GM19043 (cell line): ENCODE data around the gene CHST12.
"Not testable (repeated sequence)": the region's sequence is repeated elsewhere in the genome, so short reads cannot be mapped to it uniquely, and the experiment has no call there.

Experiments used
- ATAC-seq: cut with Tn5 transposase; IDR thresholded peaks from one replicate; pipeline ENCODE4 v1.9.1; 2021; ENCODE audit warnings: low read depth; ENCODE audit not compliant: unreplicated experiment

CHST12 gene

GRCh38 chr7:2377492-2377891 lies 25.9 kb upstream of the CHST12 start:
- ATAC-seq = not testable (repeated sequence)

DNA sequence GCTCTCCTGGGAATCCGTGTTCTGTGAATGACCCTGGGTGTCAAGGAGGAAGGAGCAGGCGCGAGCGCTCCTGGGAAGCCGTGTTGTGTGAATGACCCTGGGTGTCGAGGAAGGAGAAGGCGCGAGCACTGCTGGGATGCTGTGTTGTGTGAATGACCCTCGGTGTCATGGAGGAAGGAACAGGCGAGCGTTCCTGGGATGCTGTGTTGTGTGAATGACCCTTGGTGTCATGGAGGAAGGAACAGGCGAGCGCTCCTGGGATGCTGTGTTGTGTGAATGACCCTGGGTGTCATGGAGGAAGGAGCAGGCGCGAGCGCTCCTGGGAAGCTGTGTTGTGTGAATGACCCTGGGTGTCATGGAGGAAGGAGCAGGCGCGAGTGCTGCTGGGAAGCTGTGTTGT lies 25.3 kb upstream of the CHST12 start:
- not testable (repeated sequence) for ATAC-seq

GRCh38 chr7:2379161-2379560 lies 24.2 kb upstream of the CHST12 start:
- no peak for ATAC-seq

DNA sequence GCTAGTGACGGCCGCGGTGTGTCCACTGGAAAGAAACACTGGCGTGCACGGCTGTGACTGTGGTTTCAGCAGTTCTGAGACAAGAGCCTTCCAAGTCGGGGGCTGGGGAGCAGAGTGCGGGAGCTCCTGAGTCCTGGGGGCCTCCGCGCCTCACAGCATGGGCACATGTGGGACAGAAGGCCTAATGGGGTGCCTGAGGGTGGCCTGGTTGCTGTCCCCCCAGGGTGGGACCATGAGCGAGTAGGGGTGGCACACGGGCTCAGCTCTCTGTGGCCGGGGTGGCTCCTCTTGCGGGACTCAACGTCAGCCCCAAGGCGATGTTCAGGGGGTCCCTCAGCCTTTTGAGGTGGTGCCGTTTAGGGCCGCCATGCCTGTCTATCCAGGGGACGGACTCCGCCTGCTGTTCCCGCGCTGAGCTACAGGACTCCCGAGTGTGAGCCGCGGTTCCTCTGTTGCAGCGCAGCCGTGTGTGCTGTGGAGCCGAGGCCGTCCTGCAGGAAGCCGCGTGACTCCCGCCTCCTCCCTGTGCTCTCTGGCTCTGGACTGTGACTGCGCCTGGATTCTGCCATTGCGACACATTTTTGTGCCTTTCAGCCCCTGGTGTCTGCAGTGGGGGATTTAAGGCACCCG lies 23.5 kb upstream of the CHST12 start:
- no peak for ATAC-seq

DNA sequence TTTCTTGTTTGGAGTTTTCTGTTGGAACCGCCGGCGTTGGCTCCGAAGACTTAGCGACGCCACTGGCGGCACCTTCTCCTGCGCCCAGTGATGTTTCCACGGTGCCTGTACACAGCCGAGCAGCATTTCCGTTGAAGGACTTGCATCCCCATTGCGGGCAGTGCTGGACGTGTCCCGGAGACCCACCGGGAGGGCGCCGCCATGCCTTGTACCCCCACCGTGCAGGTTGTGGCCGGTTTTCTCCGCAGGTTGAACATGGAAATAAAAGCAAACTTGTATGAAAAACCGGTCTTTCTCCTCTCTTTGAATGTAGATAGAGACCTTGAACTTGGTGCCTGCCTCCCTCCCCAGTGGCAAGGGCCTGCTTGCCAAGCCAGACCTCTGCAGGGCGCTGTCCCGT lies 22.9 kb upstream of the CHST12 start:
- ATAC-seq = no peak

- no peak for ATAC-seq
These were observed 22.2 kb upstream of the CHST12 start for GRCh38 chr7:2381227-2381626.

DNA sequence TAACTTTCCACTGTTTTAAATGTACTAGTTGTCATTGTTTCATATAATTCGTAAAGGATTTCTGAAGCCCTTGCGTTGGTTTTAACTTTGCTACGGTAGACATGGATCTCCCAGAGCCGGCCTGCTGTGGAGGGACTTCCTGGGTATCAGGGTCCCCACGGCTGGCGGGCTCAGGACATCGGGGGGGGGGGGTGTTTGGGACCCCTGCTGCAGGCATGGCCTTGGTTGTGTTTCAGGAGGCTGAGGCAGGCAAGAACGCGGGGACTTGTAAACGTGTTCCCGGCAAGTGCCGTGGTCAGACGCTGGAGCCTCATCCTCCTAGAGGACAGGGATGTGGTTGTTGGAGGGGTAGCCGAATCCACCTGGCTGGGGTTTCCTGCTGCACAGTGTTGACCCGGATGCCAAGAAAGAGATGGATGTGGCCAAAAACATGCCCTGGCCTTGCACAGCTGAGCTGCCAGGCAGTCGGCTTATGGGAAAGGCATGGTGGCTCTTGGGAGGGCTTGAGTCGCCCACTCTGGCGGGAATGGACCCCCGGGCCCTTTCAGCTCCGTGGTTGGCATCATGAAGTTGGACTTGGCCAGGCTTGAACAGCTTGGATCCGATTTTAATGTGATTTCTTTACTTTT lies 21.4 kb upstream of the CHST12 start:
- ATAC-seq = no peak

DNA sequence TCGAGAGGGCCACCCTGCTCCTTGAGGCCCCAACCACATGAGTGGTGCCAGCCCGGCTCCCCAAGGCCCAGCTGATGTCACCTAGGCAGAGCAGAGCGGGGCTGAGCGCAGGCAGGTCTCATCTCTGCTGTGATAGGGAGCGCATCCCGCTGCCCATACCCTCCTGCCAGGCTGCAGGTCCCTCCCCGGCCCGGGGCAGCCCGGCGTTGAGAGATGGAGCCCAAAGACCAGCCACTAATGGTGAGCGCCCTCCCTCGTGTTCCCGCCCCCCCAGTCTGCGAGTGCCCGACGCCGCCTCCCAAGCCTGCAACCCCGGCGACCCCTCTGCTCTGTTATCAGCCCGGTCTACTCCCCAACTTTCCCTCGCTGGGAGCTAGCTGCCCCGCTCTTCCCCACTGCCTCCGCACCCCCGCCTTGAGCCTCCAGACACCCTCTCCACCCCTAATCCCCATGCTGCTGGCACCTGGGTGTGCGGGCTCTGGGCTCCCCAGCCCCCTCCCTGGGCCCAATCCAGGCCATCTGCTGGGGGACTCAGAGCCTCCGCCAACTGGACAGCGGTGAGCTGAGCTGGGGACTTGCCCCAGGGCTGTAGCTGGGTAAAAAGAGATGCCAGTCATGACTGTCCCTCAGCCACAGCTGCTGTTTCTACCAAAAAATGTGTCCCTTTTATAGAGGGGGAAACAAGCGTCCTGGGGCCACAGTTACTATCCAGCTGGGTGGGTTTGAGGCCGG lies 19.7 kb upstream of the CHST12 start:
- ATAC-seq = no peak

- no peak for ATAC-seq
These were observed 18.8 kb upstream of the CHST12 start for GRCh38 chr7:2384354-2385243.

- not testable (repeated sequence) for ATAC-seq
These were observed 17.3 kb upstream of the CHST12 start for GRCh38 chr7:2386122-2386521.

- ATAC-seq = no peak
These were observed 16.3 kb upstream of the CHST12 start for GRCh38 chr7:2386964-2387669.

DNA sequence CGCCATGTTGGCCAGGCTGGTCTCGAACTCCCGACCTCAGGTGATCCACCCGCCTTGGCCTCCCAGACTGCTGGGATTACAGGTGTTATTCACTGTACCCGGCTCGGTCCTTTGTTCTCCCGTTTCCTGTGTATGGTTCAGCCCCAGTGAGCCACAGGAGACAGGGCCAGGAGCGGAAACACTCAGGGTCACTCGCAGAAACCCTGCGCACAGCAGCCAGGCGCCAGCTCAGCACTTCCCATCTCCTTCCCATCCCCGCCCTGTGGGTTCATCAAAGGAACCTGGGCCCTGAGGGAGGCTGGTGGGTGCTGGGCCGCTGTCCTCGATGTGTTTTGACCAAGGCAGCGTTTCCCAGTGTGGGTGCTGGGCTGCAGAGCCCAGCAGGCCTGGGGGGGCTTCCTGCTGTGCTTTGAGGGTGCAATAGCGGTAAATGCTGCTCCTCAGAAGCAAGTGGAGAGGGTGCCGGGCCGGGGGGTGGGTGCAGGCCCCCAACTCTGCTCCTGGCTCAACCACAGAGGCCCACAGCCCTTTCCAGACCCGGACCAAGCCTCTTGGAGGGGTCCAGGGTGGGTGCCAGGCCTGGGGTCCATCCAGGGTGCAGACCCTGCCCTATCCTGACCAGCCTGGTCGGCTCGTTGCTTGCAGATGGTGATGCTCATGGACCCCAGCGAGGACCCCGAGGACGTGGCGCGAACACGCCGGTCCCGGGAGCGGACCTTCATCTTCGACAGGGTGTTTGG lies 15.3 kb upstream of the CHST12 start:
- no peak for ATAC-seq

- ATAC-seq = no peak
These were observed 14.8 kb upstream of the CHST12 start for GRCh38 chr7:2388637-2388954.

DNA sequence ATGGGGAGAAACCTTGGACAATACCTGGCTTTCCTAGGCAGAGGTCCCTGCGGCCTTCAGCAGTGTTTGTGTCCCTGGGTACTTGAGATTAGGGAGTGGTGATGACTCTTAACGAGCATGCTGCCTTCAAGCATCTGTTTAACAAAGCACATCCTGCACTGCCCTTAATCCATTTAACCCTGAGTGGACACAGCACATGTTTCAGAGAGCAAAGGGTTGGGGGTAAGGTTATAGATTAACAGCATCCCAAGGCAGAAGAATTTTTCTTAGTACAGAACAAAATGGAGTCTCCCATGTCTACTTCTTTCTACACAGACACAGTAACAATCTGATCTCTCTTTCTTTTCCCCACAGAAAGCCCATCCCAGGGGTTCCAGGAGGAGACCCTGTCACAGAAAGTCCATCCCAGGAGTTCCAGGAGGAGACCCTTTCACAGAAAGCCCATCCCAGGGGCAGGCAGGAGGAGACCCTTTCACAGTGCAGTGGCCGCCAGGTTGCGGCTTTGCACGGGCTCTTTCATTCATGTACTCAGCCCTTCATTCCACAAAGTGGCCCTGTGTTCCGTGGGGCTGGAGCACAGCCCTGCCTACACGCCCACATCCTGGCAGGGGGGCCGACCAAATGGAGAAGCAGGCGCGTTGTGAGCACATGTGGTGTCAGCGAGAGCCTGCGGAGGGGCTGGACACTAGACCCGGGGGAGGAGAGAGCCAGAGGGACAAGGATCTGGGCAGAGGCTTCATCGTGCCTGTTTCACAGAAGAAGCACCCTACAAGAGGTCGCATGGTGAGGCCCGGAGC lies 13.2 kb upstream of the CHST12 start:
- not testable (repeated sequence) for ATAC-seq

- no peak for ATAC-seq
These were observed 9.7 kb upstream of the CHST12 start for GRCh38 chr7:2393706-2394105.

DNA sequence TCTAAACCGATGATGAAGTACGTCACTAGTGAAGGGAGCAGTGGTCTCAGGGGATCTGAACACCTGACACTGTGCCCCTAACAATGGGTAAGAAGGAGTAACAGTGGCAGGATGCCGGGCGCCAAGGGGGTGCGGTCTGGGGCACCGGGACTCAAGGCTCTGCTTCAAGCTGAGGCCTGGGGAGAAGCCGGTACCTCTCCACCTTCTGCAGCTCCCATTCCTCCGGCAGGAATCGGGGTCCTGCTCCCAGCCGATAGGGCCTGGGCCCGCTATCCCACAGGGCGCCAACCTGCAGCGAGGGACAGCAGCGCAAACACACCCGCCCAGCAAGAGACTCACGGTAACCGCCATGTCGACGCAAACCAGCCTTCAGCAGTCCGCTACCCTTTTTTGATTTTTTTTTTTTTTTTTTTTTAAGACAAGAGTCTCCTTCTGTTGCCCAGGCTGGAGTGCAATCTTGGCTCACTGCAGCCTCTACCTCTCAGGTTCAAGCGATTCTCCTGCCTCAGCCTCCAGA lies 8.8 kb upstream of the CHST12 start:
- no peak for ATAC-seq

DNA sequence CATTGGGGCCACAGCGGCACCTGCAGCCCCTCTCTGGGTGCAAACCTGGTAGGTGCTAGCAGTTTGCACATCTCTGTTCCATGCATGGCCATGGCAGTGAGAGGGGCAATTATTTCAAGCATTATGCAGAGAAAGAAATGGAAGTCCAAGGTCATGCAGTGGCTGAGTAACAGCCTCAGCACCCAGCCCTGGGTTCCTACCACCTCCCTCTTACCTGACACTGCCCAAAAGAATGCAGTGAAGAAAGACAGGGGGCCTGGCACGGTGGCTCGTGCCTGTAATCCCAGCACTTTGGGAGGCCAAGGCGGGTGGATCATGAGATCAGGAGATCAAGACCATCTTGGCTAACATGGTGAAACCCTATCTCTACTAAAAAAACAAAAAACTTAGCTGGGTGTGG lies 4.9 kb upstream of the CHST12 start:
- ATAC-seq = no peak

- ATAC-seq = no peak
These were observed 3.4 kb upstream of the CHST12 start for GRCh38 chr7:2399848-2400587.
